HG02642 (cell line): ENCODE results near the gene SOHLH2.

Experiments
- ATAC-seq: cut with Tn5 transposase; IDR thresholded peaks from one replicate; pipeline ENCODE4 v1.9.1; 2021; ENCODE audit warnings: mild to moderate bottlenecking; ENCODE audit not compliant: unreplicated experiment, poor library complexity

Gene SOHLH2

GRCh38 chr13:36214163-36214921 lies at the start of gene SOHLH2:
Gene SOHLH2, minus strand, starts transcription at chr13:36214556. Its CDS starts 30 bp downstream, at chr13:36214526.
- no peak for ATAC-seq

GRCh38 chr13:36261976-36262375 lies 47.6 kb upstream of the SOHLH2 start:
- ATAC-seq = no peak

GRCh38 chr13:36261011-36261410 lies 46.7 kb upstream of the SOHLH2 start:
- no peak for ATAC-seq

- no peak for ATAC-seq
Observed at GRCh38 chr13:36259361-36260137, 45.2 kb upstream of the SOHLH2 start.

GRCh38 chr13:36258831-36259230 lies 44.5 kb upstream of the SOHLH2 start:
- ATAC-seq = no peak

GRCh38 chr13:36251526-36251925 lies 37.2 kb upstream of the SOHLH2 start:
- ATAC-seq = no peak

GRCh38 chr13:36251017-36251416 lies 36.7 kb upstream of the SOHLH2 start:
- no peak for ATAC-seq

- no peak for ATAC-seq
Observed at GRCh38 chr13:36248700-36249099, 34.3 kb upstream of the SOHLH2 start.

GRCh38 chr13:36244990-36245389 lies 30.6 kb upstream of the SOHLH2 start:
- ATAC-seq = no peak

- no peak for ATAC-seq
Observed at GRCh38 chr13:36244073-36244472, 29.7 kb upstream of the SOHLH2 start.

- no peak for ATAC-seq
Observed at GRCh38 chr13:36242761-36243160, 28.4 kb upstream of the SOHLH2 start.

- no peak for ATAC-seq
Observed at GRCh38 chr13:36231236-36231635, 16.9 kb upstream of the SOHLH2 start.

- no peak for ATAC-seq
Observed at GRCh38 chr13:36224730-36225129, 10.4 kb upstream of the SOHLH2 start.

- no peak for ATAC-seq
Observed at GRCh38 chr13:36219883-36220282, 5.5 kb upstream of the SOHLH2 start.

GRCh38 chr13:36217456-36217855 lies 3.1 kb upstream of the SOHLH2 start:
- no peak for ATAC-seq

GRCh38 chr13:36212789-36213188 lies 1.6 kb downstream of the SOHLH2 start:
- no peak for ATAC-seq

- ATAC-seq = no peak
Observed at GRCh38 chr13:36211567-36211966, 2.8 kb downstream of the SOHLH2 start.

- ATAC-seq = no peak
Observed at GRCh38 chr13:36210738-36211137, 3.6 kb downstream of the SOHLH2 start.

GRCh38 chr13:36207672-36208071 lies 6.7 kb downstream of the SOHLH2 start:
- ATAC-seq = no peak

GRCh38 chr13:36193151-36193855 lies 21.1 kb downstream of the SOHLH2 start:
- no peak for ATAC-seq

- no peak for ATAC-seq
Observed at GRCh38 chr13:36192166-36192565, 22.2 kb downstream of the SOHLH2 start.
